Measurements from ENCODE around the gene SCYGR4.

- TF ChIP-seq, protein P1, sequence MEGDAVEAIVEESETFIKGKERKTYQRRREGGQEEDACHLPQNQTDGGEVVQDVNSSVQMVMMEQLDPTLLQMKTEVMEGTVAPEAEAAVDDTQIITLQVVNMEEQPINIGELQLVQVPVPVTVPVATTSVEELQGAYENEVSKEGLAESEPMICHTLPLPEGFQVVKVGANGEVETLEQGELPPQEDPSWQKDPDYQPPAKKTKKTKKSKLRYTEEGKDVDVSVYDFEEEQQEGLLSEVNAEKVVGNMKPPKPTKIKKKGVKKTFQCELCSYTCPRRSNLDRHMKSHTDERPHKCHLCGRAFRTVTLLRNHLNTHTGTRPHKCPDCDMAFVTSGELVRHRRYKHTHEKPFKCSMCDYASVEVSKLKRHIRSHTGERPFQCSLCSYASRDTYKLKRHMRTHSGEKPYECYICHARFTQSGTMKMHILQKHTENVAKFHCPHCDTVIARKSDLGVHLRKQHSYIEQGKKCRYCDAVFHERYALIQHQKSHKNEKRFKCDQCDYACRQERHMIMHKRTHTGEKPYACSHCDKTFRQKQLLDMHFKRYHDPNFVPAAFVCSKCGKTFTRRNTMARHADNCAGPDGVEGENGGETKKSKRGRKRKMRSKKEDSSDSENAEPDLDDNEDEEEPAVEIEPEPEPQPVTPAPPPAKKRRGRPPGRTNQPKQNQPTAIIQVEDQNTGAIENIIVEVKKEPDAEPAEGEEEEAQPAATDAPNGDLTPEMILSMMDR (IDR thresholded peaks at IDR 0.05): no peak
- no peak for TF ChIP-seq EP300 (IDR thresholded peaks at IDR 0.05)
These were observed 15.5 kb downstream of the SCYGR4 start for GRCh38 chr2:227632827-227633226.

Data from tibial nerve (tissue), 4 donors.